Smooth muscle cell (in vitro differentiated cells): ENCODE results near the gene CHRM2. TPM values are rescaled to one million over a fixed set of nuclear protein-coding genes. Genes with fewer than 3 reads are reported as not detected.

Experiments
- DNase-seq: peaks from one replicate; lab custom pipeline; 2025; ENCODE audit not compliant: unreplicated experiment; lab: John Stamatoyannopoulos, UW
- H2AFZ ChIP-seq: fragments of 200-600 bp; sonication (generic); 2 replicates; pipeline ENCODE4 v1.6.0; 2016; ENCODE audit warnings: antibody characterized with exemption, low read depth, mild to moderate bottlenecking
- H3F3A ChIP-seq: fragments of 200-600 bp; sonication (generic); 2 replicates; pipeline ENCODE4 v1.6.0; 2017; ENCODE audit warnings: antibody characterized with exemption, low read depth
- H3K27ac ChIP-seq: fragments of 200-600 bp; sonication (generic); 2 replicates; pipeline ENCODE4 v1.5.1; 2016; ENCODE audit warnings: low read depth, mild to moderate bottlenecking
- H3K27me3 ChIP-seq: fragments of 200-600 bp; sonication (generic); 2 replicates; pipeline ENCODE4 v1.6.1; 2016; ENCODE audit warnings: low read depth, mild to moderate bottlenecking
- H3K36me3 ChIP-seq: fragments of 200-600 bp; sonication (generic); 2 replicates; pipeline ENCODE4 v1.5.1; 2016; ENCODE audit warnings: low read depth
- H3K4me1 ChIP-seq: fragments of 200-600 bp; sonication (generic); 2 replicates; pipeline ENCODE4 v1.5.1; 2016; ENCODE audit warnings: low read depth
- H3K4me2 ChIP-seq: fragments of 200-600 bp; sonication (generic); 2 replicates; pipeline ENCODE4 v1.6.0; 2016; ENCODE audit warnings: mild to moderate bottlenecking
- H3K4me3 ChIP-seq: fragments of 200-600 bp; sonication (generic); 2 replicates; pipeline ENCODE4 v1.5.1; 2016; ENCODE audit warnings: mild to moderate bottlenecking
- H3K79me2 ChIP-seq: fragments of 200-600 bp; sonication (generic); 2 replicates; pipeline ENCODE4 v1.6.0; 2016; ENCODE audit warnings: low read depth, mild to moderate bottlenecking
- H3K9ac ChIP-seq: fragments of 200-600 bp; sonication (generic); 2 replicates; pipeline ENCODE4 v1.6.0; 2016; ENCODE audit warnings: low read depth
- H3K9me3 ChIP-seq: fragments of 200-600 bp; sonication (generic); replicated peaks from 2 replicates; pipeline ENCODE4 v1.5.1; 2016; ENCODE audit warnings: low read depth
- H4K20me1 ChIP-seq: fragments of 200-600 bp; sonication (generic); 2 replicates; pipeline ENCODE4 v1.6.0; 2016; ENCODE audit warnings: low read depth
- CTCF ChIP-seq: fragments of 200-600 bp; sonication (generic); IDR thresholded peaks from 2 replicates; pipeline ENCODE4 v1.5.1; 2017; ENCODE audit warnings: borderline replicate concordance, mild to moderate bottlenecking, antibody characterized with exemption; ENCODE audit not compliant: insufficient read depth, poor library complexity, severe bottlenecking
- WGBS: methylation state at CpG from one replicate; pipeline ENCODE4 v1.1.7; 2016; ENCODE audit warnings: low lambda C conversion rate; 5-methylcytosine and 5-hydroxymethylcytosine counted together
- polyA plus RNA-seq: library from polyadenylated mRNA; unstranded; fragments of >200 nt; fragmentation: Nextera tagmentation; extraction: Ambion mirVana; gene quantifications from 2 replicates; pipeline ENCODE4 v1.2.1, GENCODE V29; 2016
- total RNA-seq: library from RNA; depleted of rRNA; stranded (reverse); fragments of >200 nt; gene quantifications from 2 replicates; pipeline ENCODE4 v1.2.3, GENCODE V29; 2014

CHRM2 gene
- total and polyA plus RNA-seq, 2 experiments from 2014 or later: 0.33 to 3.0 TPM

DNA sequence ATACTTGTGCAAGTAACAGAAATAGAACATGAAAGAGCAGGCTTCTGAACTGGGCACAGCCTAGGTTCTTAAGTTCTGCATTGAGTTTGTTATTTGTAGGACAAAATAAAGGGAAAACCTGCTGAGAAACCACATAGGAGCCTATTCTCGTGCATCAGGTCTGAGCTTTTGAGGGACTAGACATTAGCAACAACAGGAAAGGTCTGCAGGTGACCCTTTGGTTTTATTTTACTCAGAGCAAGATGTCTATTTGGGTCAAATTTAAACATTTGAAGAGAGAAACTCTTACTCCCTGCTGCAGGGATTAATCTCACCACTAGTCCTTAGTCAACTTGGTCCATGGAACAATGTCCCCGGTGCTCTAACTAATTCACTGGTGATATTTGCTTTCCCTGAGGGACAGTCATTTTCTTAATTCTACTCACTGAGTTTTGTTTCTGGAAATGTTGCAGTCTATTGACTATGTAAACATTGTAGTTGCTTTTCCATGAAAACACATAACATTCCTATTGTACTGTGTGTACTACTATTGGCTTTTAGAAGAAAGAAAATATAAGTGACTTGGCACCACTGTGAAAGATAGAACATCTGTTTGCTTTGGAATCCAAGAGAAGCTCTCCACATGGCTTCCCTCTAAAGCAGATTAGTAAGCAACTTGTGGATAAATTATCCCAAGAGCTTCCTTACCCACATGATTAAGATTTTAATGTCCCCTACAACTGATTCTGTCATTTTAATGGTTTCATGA, 108.2 kb downstream of the CHRM2 start:
- H3K27me3 ChIP-seq: no peaks in the 10 kb centered on the region
- no peak for DNase-seq
- H3K9ac ChIP-seq: no peak overlapping the region
- H3K9me3 ChIP-seq: no peaks in the 10 kb centered on the region
- WGBS: 41% methylated on average over 2 of the region's 2 CpGs
- H3K79me2 ChIP-seq: no peaks in the 10 kb centered on the region
- no peaks in the 10 kb centered on the region for H3F3A ChIP-seq
- no peak overlapping the region for H3K27ac ChIP-seq
- no peak overlapping the region for H3K4me3 ChIP-seq
- no peak overlapping the region for H2AFZ ChIP-seq
- no peak overlapping the region for H3K4me2 ChIP-seq
- no peak for TF ChIP-seq CTCF
- no peaks in the 10 kb centered on the region for H4K20me1 ChIP-seq
- no peaks in the 10 kb centered on the region for H3K36me3 ChIP-seq
- H3K4me1 ChIP-seq: no peaks in the 10 kb centered on the region

GRCh38 chr7:136993377-136993776, 124.9 kb downstream of the CHRM2 start:
- no peaks in the 10 kb centered on the region for H3K9me3 ChIP-seq
- peak overlapping the region; percentile 45 for H2AFZ ChIP-seq
- no peak overlapping the region for H3K27ac ChIP-seq
- H3K36me3 ChIP-seq: no peaks in the 10 kb centered on the region
- no peak for TF ChIP-seq CTCF
- no peaks in the 10 kb centered on the region for H3K27me3 ChIP-seq
- no peaks in the 10 kb centered on the region for H3K79me2 ChIP-seq
- no peaks in the 10 kb centered on the region for H3F3A ChIP-seq
- H3K4me2 ChIP-seq: no peak overlapping the region
- H4K20me1 ChIP-seq: no peaks in the 10 kb centered on the region
- H3K4me3 ChIP-seq: no peak overlapping the region
- no peak overlapping the region for H3K9ac ChIP-seq
- no peaks in the 10 kb centered on the region for H3K4me1 ChIP-seq
- DNase-seq: no peak
- WGBS: 45% methylated on average over 3 of the region's 3 CpGs

GRCh38 chr7:136997735-136998134, 129.3 kb downstream of the CHRM2 start:
- no peaks in the 10 kb centered on the region for H3F3A ChIP-seq
- H3K27me3 ChIP-seq: no peaks in the 10 kb centered on the region
- no peaks in the 10 kb centered on the region for H4K20me1 ChIP-seq
- H3K36me3 ChIP-seq: no peaks in the 10 kb centered on the region
- no peak overlapping the region for H3K4me3 ChIP-seq
- no peaks in the 10 kb centered on the region for H3K79me2 ChIP-seq
- DNase-seq: no peak
- peaks cover 9% of the 10 kb centered on the region for H3K4me1 ChIP-seq
- no peak overlapping the region for H3K9ac ChIP-seq
- H2AFZ ChIP-seq: no peak overlapping the region
- H3K9me3 ChIP-seq: no peaks in the 10 kb centered on the region
- H3K27ac ChIP-seq: peak overlapping the region; percentile 23
- H3K4me2 ChIP-seq: no peak overlapping the region
- no peak for TF ChIP-seq CTCF

DNA sequence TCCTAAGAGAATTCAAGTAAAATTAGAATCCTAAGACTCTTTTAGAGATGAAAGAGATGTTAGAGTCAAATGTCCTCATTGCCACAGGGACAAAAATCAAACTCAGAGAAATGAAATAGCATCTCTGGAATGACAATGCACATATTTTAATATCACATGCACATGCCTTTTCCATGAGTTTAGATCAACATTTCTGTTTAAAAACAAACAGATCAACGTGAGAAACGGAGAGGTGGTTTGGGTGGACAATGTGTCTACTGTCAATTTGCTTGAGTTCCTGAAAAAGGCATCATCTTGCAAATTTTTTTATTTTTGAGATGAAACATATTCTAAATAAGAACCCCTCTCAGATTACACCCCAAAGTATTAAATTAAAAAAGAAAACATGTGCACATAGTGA, 130.0 kb downstream of the CHRM2 start:
- Histone ChIP-seq H3K4me1 (peaks cover 9% of the 10 kb centered on the region), H4K20me1 (no peaks in the 10 kb centered on the region), H3K9me3 (no peaks in the 10 kb centered on the region), H3K9ac (no peak overlapping the region), H3K79me2 (no peaks in the 10 kb centered on the region), H3K27me3 (no peaks in the 10 kb centered on the region), H3F3A (no peaks in the 10 kb centered on the region), H3K27ac (no peak overlapping the region), H3K36me3 (no peaks in the 10 kb centered on the region), H2AFZ (peak overlapping the region; percentile 10), H3K4me3 (no peak overlapping the region), H3K4me2 (no peak overlapping the region)
- WGBS: 82% methylated on average over 2 of the region's 2 CpGs
- TF ChIP-seq CTCF: no peak
- DNase-seq: no peak
